ENCODE results near the gene KICS2. TPM values are rescaled to one million over a fixed set of nuclear protein-coding genes. Genes with fewer than 3 reads are reported as not detected.

Gene KICS2
- total and polyA plus RNA-seq, 9 of the 15 experiments (the other 6 are each of a cell fraction or from before 2014, with no cell fraction given) = 2.3 to 6.4 (median 5.5) TPM

- TF ChIP-seq, protein P1, sequence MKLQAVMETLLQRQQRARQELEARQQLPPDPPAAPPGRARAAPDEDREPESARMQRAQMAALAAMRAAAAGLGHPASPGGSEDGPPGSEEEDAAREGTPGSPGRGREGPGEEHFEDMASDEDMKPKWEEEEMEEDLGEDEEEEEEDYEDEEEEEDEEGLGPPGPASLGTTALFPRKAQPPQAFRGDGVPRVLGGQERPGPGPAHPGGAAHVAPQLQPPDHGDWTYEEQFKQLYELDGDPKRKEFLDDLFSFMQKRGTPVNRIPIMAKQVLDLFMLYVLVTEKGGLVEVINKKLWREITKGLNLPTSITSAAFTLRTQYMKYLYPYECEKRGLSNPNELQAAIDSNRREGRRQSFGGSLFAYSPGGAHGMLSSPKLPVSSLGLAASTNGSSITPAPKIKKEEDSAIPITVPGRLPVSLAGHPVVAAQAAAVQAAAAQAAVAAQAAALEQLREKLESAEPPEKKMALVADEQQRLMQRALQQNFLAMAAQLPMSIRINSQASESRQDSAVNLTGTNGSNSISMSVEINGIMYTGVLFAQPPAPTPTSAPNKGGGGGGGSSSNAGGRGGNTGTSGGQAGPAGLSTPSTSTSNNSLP (IDR thresholded peaks at IDR 0.05; ENCODE audit: borderline replicate concordance, low read depth, low read length) = no peak
- TF ChIP-seq ARNT (IDR thresholded peaks at IDR 0.05) = no peak
- TF ChIP-seq NCOA6 (IDR thresholded peaks at IDR 0.05) = peak; percentile 31; the same call in 1 of the 2 replicates
- TF ChIP-seq PHB (CRISPR knock-in tag; IDR thresholded peaks at IDR 0.05) = no peak
- no peak for TF ChIP-seq RAD21 (CRISPR knock-in tag; conservative IDR thresholded peaks at IDR 0.05 in 1 of 2, IDR thresholded peaks at IDR 0.05 in 1 of 2)
- 0 out of 2 replicates have a peak, but pooled peaks have one; percentile 29 for TF ChIP-seq XRCC5 (IDR thresholded peaks at IDR 0.05; ENCODE audit: low read depth, low read length)
- no peak for TF ChIP-seq RCOR1 (IDR thresholded peaks at IDR 0.05; ENCODE audit: borderline replicate concordance in 1 of 2, low read depth in 2 of 2, low read length in 2 of 2)
- TF ChIP-seq, protein P2, sequence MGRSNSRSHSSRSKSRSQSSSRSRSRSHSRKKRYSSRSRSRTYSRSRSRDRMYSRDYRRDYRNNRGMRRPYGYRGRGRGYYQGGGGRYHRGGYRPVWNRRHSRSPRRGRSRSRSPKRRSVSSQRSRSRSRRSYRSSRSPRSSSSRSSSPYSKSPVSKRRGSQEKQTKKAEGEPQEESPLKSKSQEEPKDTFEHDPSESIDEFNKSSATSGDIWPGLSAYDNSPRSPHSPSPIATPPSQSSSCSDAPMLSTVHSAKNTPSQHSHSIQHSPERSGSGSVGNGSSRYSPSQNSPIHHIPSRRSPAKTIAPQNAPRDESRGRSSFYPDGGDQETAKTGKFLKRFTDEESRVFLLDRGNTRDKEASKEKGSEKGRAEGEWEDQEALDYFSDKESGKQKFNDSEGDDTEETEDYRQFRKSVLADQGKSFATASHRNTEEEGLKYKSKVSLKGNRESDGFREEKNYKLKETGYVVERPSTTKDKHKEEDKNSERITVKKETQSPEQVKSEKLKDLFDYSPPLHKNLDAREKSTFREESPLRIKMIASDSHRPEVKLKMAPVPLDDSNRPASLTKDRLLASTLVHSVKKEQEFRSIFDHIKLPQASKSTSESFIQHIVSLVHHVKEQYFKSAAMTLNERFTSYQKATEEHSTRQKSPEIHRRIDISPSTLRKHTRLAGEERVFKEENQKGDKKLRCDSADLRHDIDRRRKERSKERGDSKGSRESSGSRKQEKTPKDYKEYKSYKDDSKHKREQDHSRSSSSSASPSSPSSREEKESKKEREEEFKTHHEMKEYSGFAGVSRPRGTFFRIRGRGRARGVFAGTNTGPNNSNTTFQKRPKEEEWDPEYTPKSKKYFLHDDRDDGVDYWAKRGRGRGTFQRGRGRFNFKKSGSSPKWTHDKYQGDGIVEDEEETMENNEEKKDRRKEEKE (IDR thresholded peaks at IDR 0.05; ENCODE audit: borderline replicate concordance in 1 of 2, control insufficient read depth in 1 of 2, low read depth in 2 of 2, low read length in 1 of 2) = no peak
- TF ChIP-seq STAG1 (CRISPR knock-in tag; IDR thresholded peaks at IDR 0.05; ENCODE audit: borderline replicate concordance) = no peak
- TF ChIP-seq, protein P3, sequence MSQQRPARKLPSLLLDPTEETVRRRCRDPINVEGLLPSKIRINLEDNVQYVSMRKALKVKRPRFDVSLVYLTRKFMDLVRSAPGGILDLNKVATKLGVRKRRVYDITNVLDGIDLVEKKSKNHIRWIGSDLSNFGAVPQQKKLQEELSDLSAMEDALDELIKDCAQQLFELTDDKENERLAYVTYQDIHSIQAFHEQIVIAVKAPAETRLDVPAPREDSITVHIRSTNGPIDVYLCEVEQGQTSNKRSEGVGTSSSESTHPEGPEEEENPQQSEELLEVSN (IDR thresholded peaks at IDR 0.05; ENCODE audit: borderline replicate concordance in 1 of 2, extremely low read depth in 1 of 2, insufficient read depth in 1 of 2, insufficient read length in 1 of 2, low read depth in 1 of 2, low read length in 1 of 2, poor library complexity in 1 of 2, severe bottlenecking in 1 of 2) = peak; percentile 50 to 51
- peak; percentile 41; the same call in 1 of the 2 replicates for TF ChIP-seq BHLHE40 (IDR thresholded peaks at IDR 0.05; ENCODE audit: low read length)
- no peak for TF ChIP-seq NCOA4 (IDR thresholded peaks at IDR 0.05; ENCODE audit: partially characterized antibody)
- 0 out of 2 replicates have a peak, but pooled peaks have one; percentile 7 for TF ChIP-seq ERF (CRISPR knock-in tag; IDR thresholded peaks at IDR 0.05)
- no peak for TF ChIP-seq PCBP2 (IDR thresholded peaks at IDR 0.05; ENCODE audit: low read depth, low read length, poor library complexity, severe bottlenecking)
- TF ChIP-seq POLR3G (IDR thresholded peaks at IDR 0.05; ENCODE audit: extremely low read depth, insufficient read length, insufficient replicate concordance) = no peak
- no peak for TF ChIP-seq MEF2A (IDR thresholded peaks at IDR 0.05; ENCODE audit: control insufficient read depth, low read depth, low read length)
- no peak for TF ChIP-seq YBX1 (IDR thresholded peaks at IDR 0.05)
- TF ChIP-seq ZNF444 (CRISPR knock-in tag; IDR thresholded peaks at IDR 0.05) = no peak
- no peak for TF ChIP-seq SMAD1 (IDR thresholded peaks at IDR 0.05; ENCODE audit: low read depth, low read length, partially characterized antibody)
- peak; percentile 97 for TF ChIP-seq TARDBP (IDR thresholded peaks at IDR 0.05)
- TF ChIP-seq HMGN3 (IDR thresholded peaks at IDR 0.05; ENCODE audit: borderline replicate concordance, extremely low read depth, insufficient read length, low read depth, low read length) = peak; percentile 31
- TF ChIP-seq PML (IDR thresholded peaks at IDR 0.05; ENCODE audit: low read length) = peak; percentile 32; the same call in 1 of the 2 replicates
Observed at GRCh38 chr12:64222009-64222765, at the start of gene KICS2 (continued).

All from K562 (cell line).